Endodermal cell (in vitro differentiated cells): ENCODE results near the gene HNRNPK. TPM values are rescaled to one million over a fixed set of nuclear protein-coding genes. Genes with fewer than 3 reads are reported as not detected.

Experiments used
- DNase-seq: peaks from one replicate; pipeline ENCODE4 v3.0.0-alpha.2; 2017
- H3K27ac ChIP-seq: 2 replicates; pipeline ENCODE4 v1.5.1; 2013; ENCODE audit warnings: mild to moderate bottlenecking, low read depth, low read length, moderate library complexity
- H3K27me3 ChIP-seq: 2 replicates; pipeline ENCODE4 v1.6.1; 2013; ENCODE audit warnings: mild to moderate bottlenecking, low read length, moderate library complexity; ENCODE audit not compliant: insufficient read depth, control insufficient read depth, poor library complexity, severe bottlenecking
- H3K36me3 ChIP-seq: 2 replicates; pipeline ENCODE4 v1.7.0; 2013; ENCODE audit warnings: mild to moderate bottlenecking, low read length, moderate library complexity; ENCODE audit not compliant: control insufficient read depth, insufficient read depth
- H3K4me1 ChIP-seq: one replicate; pipeline ENCODE4 v1.7.0; 2013; ENCODE audit warnings: low read length; ENCODE audit not compliant: control insufficient read depth, insufficient read depth
- H3K4me3 ChIP-seq: 2 replicates; pipeline ENCODE4 v1.5.1; 2013; ENCODE audit warnings: mild to moderate bottlenecking, low read length, moderate library complexity
- H3K9ac ChIP-seq: 2 replicates; pipeline ENCODE4 v1.6.1; 2013; ENCODE audit warnings: mild to moderate bottlenecking, low read length, moderate library complexity; ENCODE audit not compliant: poor library complexity, severe bottlenecking; ENCODE audit errors: extremely low read depth
- H3K9me3 ChIP-seq: 2 replicates; pipeline ENCODE4 v1.6.1; 2013; ENCODE audit warnings: mild to moderate bottlenecking, low read length, moderate library complexity; ENCODE audit not compliant: control insufficient read depth
- H3K27ac Mint-ChIP-seq: 2 replicates; pipeline ENCODE4 v1.8.0; 2020; ENCODE audit warnings: mixed read lengths
- H3K27me3 Mint-ChIP-seq: 2 replicates; pipeline ENCODE4 v1.8.0; 2021; ENCODE audit warnings: mild to moderate bottlenecking, mixed read lengths; ENCODE audit not compliant: insufficient read depth
- H3K36me3 Mint-ChIP-seq: 2 replicates; pipeline ENCODE4 v1.8.0; 2020; ENCODE audit warnings: low read depth, mixed read lengths
- H3K4me1 Mint-ChIP-seq: 2 replicates; pipeline ENCODE4 v1.8.0; 2020; ENCODE audit warnings: mixed read lengths
- H3K4me3 Mint-ChIP-seq: 2 replicates; pipeline ENCODE4 v1.8.0; 2020; ENCODE audit warnings: mild to moderate bottlenecking, moderate library complexity, mixed read lengths
- H3K9me3 Mint-ChIP-seq: 2 replicates; pipeline ENCODE4 v1.8.0; 2020; ENCODE audit warnings: mild to moderate bottlenecking, mixed read lengths
- CTCF ChIP-seq: fragments of 200-600 bp; sonication (generic); conservative IDR thresholded peaks from 2 replicates; pipeline ENCODE4 v1.5.0; 2021; ENCODE audit warnings: antibody characterized with exemption, mild to moderate bottlenecking
- WGBS, 2 experiments: methylation state at CpG; one replicate each; pipeline versions ENCODE4 v1.1.5 to v1.1.7; 2013; ENCODE audit warnings: missing lambda C conversion rate in 2 of 2, mixed read lengths in 1 of 2; ENCODE audit not compliant: insufficient coverage in 1 of 2, insufficient read length in 1 of 2; 5-methylcytosine and 5-hydroxymethylcytosine counted together
- total RNA-seq, 2 donors: library from RNA; stranded (reverse); fragmentation: NEBNext Ultra II Directional in 1 of 2; extraction: Animal tissue kit (Norgen Biotek cat#: 25700) in 1 of 2; gene quantifications; 2 replicates in 1 of 2; 3 replicates in 1 of 2; pipeline ENCODE4 v1.2.1, GENCODE V29; 2021

The HNRNPK gene
- total RNA-seq, 2 donors from 2014 or later, result 714 to 780 TPM

- H3K27me3 Mint-ChIP-seq, result no peaks in the 10 kb centered on the region
- no peak overlapping the region for H3K4me3 ChIP-seq
- peaks cover 12% of the 10 kb centered on the region for H3K4me1 Mint-ChIP-seq
- peaks cover 9% of the 10 kb centered on the region for H3K36me3 Mint-ChIP-seq
- 67 to 88% methylated on average over 3 of the region's 3 CpGs for WGBS, 2 experiments
- H3K36me3 ChIP-seq, result no peaks in the 10 kb centered on the region
- H3K27ac Mint-ChIP-seq, result no peak overlapping the region
- no peak for TF ChIP-seq CTCF
- no peak overlapping the region for H3K27ac ChIP-seq
- no peak for DNase-seq
- H3K9ac ChIP-seq, result no peak overlapping the region
- no peaks in the 10 kb centered on the region for H3K27me3 ChIP-seq
- no peaks in the 10 kb centered on the region for H3K9me3 ChIP-seq
- H3K4me3 Mint-ChIP-seq, result no peak overlapping the region
- no peaks in the 10 kb centered on the region for H3K4me1 ChIP-seq
- H3K9me3 Mint-ChIP-seq, result no peaks in the 10 kb centered on the region
Measured at GRCh38 chr9:83935276-83935935, 44.6 kb downstream of the HNRNPK start.

- Mint-ChIP-seq H3K27ac (no peak overlapping the region), H3K9me3 (no peaks in the 10 kb centered on the region), H3K4me3 (no peak overlapping the region), H3K27me3 (no peaks in the 10 kb centered on the region), H3K36me3 (peaks cover 9% of the 10 kb centered on the region), H3K4me1 (peaks cover 12% of the 10 kb centered on the region)
- no peak for TF ChIP-seq CTCF
- DNase-seq, result no peak
- no peaks in the 10 kb centered on the region for H3K9me3 ChIP-seq
- H3K27me3 ChIP-seq, result no peaks in the 10 kb centered on the region
- no peak overlapping the region for H3K9ac ChIP-seq
- no peaks in the 10 kb centered on the region for H3K36me3 ChIP-seq
- no peak overlapping the region for H3K27ac ChIP-seq
- 89 to 91% methylated on average over 3 to 5 of the region's 5 CpGs for WGBS, 2 experiments
- H3K4me1 ChIP-seq, result no peaks in the 10 kb centered on the region
- H3K4me3 ChIP-seq, result no peak overlapping the region
Measured at GRCh38 chr9:83934569-83935275, 45.3 kb downstream of the HNRNPK start.

GRCh38 chr9:83933790-83934189, 46.2 kb downstream of the HNRNPK start:
- Mint-ChIP-seq H3K36me3 (no peaks in the 10 kb centered on the region), H3K4me3 (no peak overlapping the region), H3K9me3 (no peaks in the 10 kb centered on the region), H3K27ac (no peak overlapping the region), H3K27me3 (no peaks in the 10 kb centered on the region), H3K4me1 (peaks cover 12% of the 10 kb centered on the region)
- Histone ChIP-seq H3K4me1 (no peaks in the 10 kb centered on the region), H3K9ac (no peak overlapping the region), H3K4me3 (no peak overlapping the region), H3K36me3 (no peaks in the 10 kb centered on the region), H3K9me3 (no peaks in the 10 kb centered on the region), H3K27ac (no peak overlapping the region), H3K27me3 (no peaks in the 10 kb centered on the region)
- no peak for DNase-seq
- 86 to 100% methylated on average over 1 to 3 of the region's 3 CpGs for WGBS, 2 experiments
- TF ChIP-seq CTCF, result no peak
